GM21423 (cell line): ENCODE results near the gene NRXN3.

Experiments used
- ATAC-seq: cut with Tn5 transposase; IDR thresholded peaks from one replicate; pipeline ENCODE4 v1.9.1; 2021; ENCODE audit warnings: mild to moderate bottlenecking, moderate library complexity; ENCODE audit not compliant: unreplicated experiment

NRXN3 gene

GRCh38 chr14:78173346-78174035 is 3.3 kb downstream of the NRXN3 start:
- no peak for ATAC-seq

GRCh38 chr14:78175412-78175811 is 5.2 kb downstream of the NRXN3 start:
- no peak for ATAC-seq

GRCh38 chr14:78178071-78178470 is 7.9 kb downstream of the NRXN3 start:
- ATAC-seq, result no peak

- no peak for ATAC-seq
These were observed 8.8 kb downstream of the NRXN3 start for GRCh38 chr14:78178971-78179370.

GRCh38 chr14:78181270-78181669 is 11.1 kb downstream of the NRXN3 start:
- ATAC-seq, result no peak

GRCh38 chr14:78182722-78183121 is 12.5 kb downstream of the NRXN3 start:
- no peak for ATAC-seq

DNA sequence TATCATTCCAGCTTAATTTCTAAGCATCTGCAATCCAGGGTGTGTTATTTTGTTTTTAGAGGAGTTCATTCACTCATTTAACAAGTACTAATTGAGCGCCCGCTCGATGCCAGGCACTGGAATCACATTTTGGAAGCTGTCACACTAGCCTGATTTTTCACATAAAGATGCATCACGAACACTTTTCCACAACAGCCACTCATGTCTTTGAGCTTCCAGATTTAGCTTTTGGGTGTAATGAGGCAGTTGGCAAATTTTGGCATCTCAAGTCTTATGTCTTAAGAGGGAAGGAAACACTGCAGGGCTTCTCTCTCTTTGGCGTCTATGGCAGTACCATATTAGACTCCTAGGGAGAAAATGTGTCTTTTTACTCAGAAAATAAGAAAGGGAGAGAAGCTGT is 14.0 kb downstream of the NRXN3 start:
- ATAC-seq, result no peak

DNA sequence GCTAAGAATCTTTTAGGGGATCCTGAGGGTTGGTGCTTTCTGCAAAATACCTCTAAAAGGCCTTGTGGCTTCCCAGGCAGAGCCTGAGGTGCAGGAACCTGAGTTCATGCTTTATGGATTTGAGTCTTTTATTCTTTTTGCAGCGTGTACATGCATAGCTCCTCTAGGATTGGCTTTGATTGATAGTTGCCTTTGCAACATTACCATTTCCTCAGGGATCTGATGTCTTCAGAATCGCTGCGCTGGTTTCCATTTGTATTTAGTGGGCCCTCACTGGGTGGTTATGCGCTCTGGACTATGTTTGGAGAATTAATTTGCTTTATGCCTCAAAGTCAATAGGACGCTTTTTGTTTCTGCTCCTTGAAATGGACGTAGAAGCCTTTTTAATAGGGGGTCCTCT is 16.1 kb downstream of the NRXN3 start:
- ATAC-seq, result no peak

- ATAC-seq, result no peak
These were observed 18.7 kb downstream of the NRXN3 start for GRCh38 chr14:78188882-78189281.

- ATAC-seq, result no peak
These were observed 25.3 kb downstream of the NRXN3 start for GRCh38 chr14:78195431-78195830.

DNA sequence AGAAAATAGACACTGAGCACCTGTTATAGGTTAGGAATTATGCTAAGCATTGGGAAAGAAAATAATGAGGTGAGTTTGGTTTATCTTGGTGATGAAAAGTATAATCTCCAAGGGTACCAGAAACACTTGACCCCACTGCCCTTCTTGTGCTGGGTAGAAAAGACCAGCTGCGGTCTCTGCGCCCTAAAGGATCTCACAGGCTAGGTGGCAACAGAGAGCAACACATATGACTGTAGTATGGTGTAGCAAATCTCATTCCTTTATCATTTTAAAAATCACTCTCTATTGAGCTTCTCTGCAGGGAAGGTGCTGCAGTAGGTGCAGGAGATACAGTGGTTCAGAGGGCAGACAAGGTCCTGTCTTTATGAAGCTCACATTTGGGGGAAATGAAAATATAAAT is 26.1 kb downstream of the NRXN3 start:
- no peak for ATAC-seq

GRCh38 chr14:78197051-78197450 is 26.9 kb downstream of the NRXN3 start:
- no peak for ATAC-seq

- no peak for ATAC-seq
These were observed 32.0 kb downstream of the NRXN3 start for GRCh38 chr14:78202163-78202562.

DNA sequence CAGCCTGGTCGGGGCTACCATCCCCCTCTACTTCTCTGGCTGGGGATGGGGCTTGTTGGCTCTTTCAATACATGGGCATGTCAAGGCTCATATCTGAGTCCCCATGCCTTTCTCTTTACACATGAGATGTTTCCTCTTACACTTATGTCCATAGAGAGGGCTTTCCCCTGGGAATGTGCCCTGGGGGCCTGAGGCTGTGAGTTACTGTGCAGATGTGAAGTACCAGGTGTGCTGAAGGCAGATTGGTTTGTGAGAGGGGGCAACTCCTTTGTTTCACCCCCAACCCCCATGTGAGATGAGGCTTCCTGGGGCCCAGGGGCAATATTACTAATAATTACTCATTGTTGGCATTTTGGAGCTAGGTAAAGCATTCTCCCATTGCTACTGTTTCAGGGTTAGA is 32.8 kb downstream of the NRXN3 start:
- no peak for ATAC-seq

DNA sequence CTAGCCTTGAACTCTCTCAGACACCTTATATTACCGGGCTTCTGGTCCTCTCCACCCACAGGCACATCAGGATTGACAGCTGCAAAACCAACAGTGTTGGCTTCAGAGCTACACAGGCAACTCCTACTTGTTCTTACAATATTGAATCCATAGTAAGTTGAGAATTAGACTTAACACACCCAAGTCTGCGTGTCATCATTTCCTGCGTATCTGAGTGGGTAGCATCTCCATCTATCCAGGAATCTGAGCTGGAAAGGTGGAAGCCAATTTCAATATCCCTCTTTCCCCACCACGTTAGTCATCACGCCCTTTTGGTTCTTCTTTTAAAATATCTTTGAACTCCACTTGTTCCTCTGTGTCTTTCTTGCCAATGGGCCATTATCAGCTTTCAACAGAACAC is 37.2 kb downstream of the NRXN3 start:
- no peak for ATAC-seq

- no peak for ATAC-seq
These were observed 50.1 kb downstream of the NRXN3 start for GRCh38 chr14:78220273-78220672.

DNA sequence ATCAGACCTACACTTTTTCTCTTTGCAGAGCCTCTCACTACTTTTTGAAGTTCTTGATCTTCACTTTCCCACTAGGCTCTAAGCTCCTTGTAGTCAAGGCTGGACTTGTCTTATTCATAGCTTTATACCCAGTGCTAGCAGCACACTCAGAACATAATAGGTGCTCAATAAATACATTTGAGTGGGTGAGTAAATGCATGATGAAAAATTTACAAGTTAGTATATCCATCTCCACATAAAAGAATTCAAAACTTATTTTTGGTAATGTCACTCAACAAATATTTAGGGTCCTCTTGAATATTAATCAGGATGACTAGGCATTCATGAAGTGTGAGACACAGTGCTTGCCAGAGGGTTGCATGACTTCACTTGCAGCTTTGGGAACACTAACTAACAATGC is 52.6 kb downstream of the NRXN3 start:
- no peak for ATAC-seq

GRCh38 chr14:78227248-78228077 is 57.3 kb downstream of the NRXN3 start:
- no peak for ATAC-seq

DNA sequence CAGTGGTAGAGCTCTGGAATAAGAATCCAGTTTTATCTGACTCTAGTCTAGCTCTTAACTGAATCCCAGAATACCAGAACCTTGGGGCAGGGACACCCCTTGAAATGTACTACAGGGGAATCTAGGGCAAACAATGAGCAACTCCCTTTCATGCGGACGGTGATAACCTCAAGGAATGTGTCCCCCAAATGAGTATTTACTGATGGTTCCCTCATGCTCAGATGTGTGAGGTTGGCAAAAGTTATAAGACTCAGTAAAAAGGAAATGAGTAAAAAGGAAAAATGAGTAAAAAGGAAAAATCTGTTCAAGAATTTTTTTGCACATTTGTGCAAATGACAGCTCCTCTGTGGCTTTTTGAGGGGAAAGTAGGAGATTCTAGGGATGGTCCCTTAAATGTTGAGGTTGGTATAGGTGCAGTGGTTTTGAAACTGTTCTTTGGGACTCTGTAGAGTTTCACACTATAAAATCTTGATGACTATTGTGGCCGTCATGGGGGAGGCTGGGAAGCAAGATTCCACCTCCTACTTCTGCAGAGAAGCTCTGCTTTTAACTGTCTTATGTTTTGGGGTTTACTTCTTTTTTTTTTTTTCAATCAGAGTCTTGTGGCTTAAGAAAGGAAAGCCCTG is 58.6 kb downstream of the NRXN3 start:
- no peak for ATAC-seq

- no peak for ATAC-seq
These were observed 62.2 kb downstream of the NRXN3 start for GRCh38 chr14:78232231-78233000.

- ATAC-seq, result no peak
These were observed 68.0 kb downstream of the NRXN3 start for GRCh38 chr14:78238141-78238540.
